SJSA1 (cell line): ENCODE measurements around the gene HS3ST5. TPM values are rescaled to one million over a fixed set of nuclear protein-coding genes. Genes with fewer than 3 reads are reported as not detected.
"Not testable (repeated sequence)": the region's sequence is repeated elsewhere in the genome, so short reads cannot be mapped to it uniquely, and the experiment has no call there.

ENCODE experiments used
- DNase-seq, 2 experiments: peaks; one replicate each; pipeline ENCODE4 v3.0.0-alpha.2; 2015 to 2020; ENCODE audit warnings: low spot score in 2 of 2, low read depth in 1 of 2
- H3K27ac ChIP-seq: fragments of 250-450 bp; sonication (Bioruptor Pico); 2 replicates; pipeline ENCODE4 v1.5.1; 2020; ENCODE audit warnings: mild to moderate bottlenecking, moderate library complexity
- H3K27me3 ChIP-seq: fragments of 250-450 bp; sonication (Bioruptor Pico); replicated peaks from 2 replicates; pipeline ENCODE4 v1.5.1; 2020; ENCODE audit warnings: mild to moderate bottlenecking, moderate library complexity
- H3K36me3 ChIP-seq: fragments of 250-450 bp; sonication (Bioruptor Pico); 2 replicates; pipeline ENCODE4 v1.5.1; 2020; ENCODE audit warnings: mild to moderate bottlenecking
- H3K4me1 ChIP-seq: fragments of 250-450 bp; sonication (Bioruptor Pico); replicated peaks from 2 replicates; pipeline ENCODE4 v1.6.1; 2021; ENCODE audit warnings: mild to moderate bottlenecking
- H3K4me3 ChIP-seq: fragments of 250-450 bp; sonication (Bioruptor Pico); 2 replicates; pipeline ENCODE4 v1.5.1; 2020; ENCODE audit warnings: mild to moderate bottlenecking
- H3K9me3 ChIP-seq: fragments of 250-450 bp; sonication (Bioruptor Pico); replicated peaks from 2 replicates; pipeline ENCODE4 v1.5.1; 2020; ENCODE audit warnings: mild to moderate bottlenecking
- total RNA-seq: library from RNA; depleted of rRNA; stranded (reverse); fragments of >200 nt; shearing (Covaris generic); gene quantifications from 2 replicates; pipeline ENCODE4 v1.2.3, GENCODE V29; 2014

The HS3ST5 gene
- total RNA-seq, 1 experiment from 2014 or later = 2.9 TPM

DNA sequence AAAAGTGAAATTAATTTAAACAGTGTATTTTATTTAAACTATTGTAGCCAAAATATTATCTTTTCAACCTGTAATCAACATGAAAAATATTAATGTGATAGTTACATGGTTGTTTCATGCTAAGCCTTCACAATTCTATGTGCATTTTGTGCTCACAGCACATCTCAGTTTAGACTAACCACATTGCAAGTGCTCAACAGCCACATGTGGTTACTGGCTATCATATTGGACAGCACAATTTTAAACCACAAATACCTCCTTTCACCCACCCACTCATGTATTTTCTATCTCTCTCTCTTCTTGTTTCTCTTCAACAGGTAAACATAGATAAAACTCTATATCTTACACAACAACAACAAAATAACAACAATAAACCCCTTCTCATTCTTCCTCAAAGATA lies 12.5 kb upstream of the HS3ST5 start:
- Histone ChIP-seq H3K4me3 (no peak overlapping the region), H3K36me3 (no peaks in the 10 kb centered on the region), H3K27ac (no peak overlapping the region), H3K4me1 (peaks cover 2% of the 10 kb centered on the region), H3K27me3 (no peaks in the 10 kb centered on the region), H3K9me3 (no peaks in the 10 kb centered on the region)
- DNase-seq = no peak

- no peaks in the 10 kb centered on the region for H3K27me3 ChIP-seq
- no peaks in the 10 kb centered on the region for H3K36me3 ChIP-seq
- no peaks in the 10 kb centered on the region for H3K9me3 ChIP-seq
- no peaks in the 10 kb centered on the region for H3K4me1 ChIP-seq
- no peak for DNase-seq
- H3K4me3 ChIP-seq = no peak overlapping the region
- H3K27ac ChIP-seq = no peak overlapping the region
Measured at GRCh38 chr6:114354482-114354881, 11.7 kb upstream of the HS3ST5 start.

DNA sequence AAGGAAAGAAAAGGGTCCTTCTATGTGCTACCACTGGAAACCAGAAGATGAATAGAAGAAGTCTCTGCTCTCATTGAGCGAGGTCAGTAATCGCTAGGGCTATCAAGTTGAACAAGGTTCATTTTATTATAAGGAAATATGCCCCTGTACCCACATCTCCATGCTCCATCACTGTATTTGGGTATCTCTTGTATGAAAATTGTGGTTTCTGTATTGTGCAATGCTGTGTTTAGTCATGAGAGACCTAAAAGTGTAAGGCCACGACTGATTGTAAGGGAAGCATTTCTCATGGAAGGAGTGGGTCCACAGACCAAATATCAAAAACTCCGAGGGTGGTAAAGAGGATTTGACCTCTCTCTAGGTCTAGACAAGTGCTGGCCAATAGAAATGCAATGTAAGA lies 3.6 kb upstream of the HS3ST5 start:
- Histone ChIP-seq H3K4me1 (peaks cover 26% of the 10 kb centered on the region), H3K27ac (no peak overlapping the region), H3K9me3 (no peaks in the 10 kb centered on the region), H3K36me3 (peaks cover 8% of the 10 kb centered on the region), H3K4me3 (no peak overlapping the region), H3K27me3 (no peaks in the 10 kb centered on the region)
- DNase-seq = no peak

DNA sequence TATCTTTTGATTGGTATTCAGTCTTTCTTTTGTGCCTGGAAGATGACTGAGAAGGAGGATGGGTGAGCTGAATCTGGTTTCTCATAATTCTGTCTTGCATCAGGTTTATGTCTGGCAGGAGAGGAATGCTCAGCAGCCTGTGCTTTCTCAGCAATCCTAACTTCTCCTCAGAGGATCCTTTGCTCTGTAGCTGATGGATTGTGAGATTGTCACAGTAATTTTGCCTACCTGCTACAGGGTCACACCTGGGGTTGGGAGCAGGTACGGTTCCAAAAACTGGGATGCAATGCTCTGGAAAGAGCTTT lies 2.1 kb upstream of the HS3ST5 start:
- peaks cover 8% of the 10 kb centered on the region for H3K36me3 ChIP-seq
- H3K27ac ChIP-seq = no peak overlapping the region
- peaks cover 35% of the 10 kb centered on the region for H3K4me1 ChIP-seq
- no peaks in the 10 kb centered on the region for H3K27me3 ChIP-seq
- H3K9me3 ChIP-seq = no peaks in the 10 kb centered on the region
- no peak overlapping the region for H3K4me3 ChIP-seq
- DNase-seq = no peak

GRCh38 chr6:114344246-114344970 lies 1.6 kb upstream of the HS3ST5 start:
- peak in 1 of 2 experiments; percentile 29 for DNase-seq
- no peak overlapping the region for H3K27ac ChIP-seq
- H3K4me1 ChIP-seq = peaks cover 40% of the 10 kb centered on the region
- peaks cover 8% of the 10 kb centered on the region for H3K36me3 ChIP-seq
- no peaks in the 10 kb centered on the region for H3K9me3 ChIP-seq
- H3K4me3 ChIP-seq = no peak overlapping the region
- H3K27me3 ChIP-seq = no peaks in the 10 kb centered on the region

DNA sequence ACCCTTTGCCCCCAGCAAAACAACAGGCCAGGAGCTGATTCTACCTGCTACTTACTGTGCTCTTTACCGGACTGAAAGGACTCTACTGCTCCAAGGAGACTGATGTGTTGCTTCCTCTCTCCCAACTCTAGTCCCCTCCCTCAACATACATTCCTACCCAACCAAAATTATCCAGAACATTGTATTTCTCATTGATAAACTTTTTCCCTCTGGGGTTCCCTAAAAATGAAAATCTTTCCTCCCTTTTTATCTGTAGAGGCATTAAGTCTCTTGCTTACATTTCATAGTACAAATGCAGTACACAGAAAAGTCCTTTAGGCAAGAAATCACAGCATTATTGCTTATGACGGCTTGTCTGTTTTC lies 940 bp upstream of the HS3ST5 start:
- DNase-seq = no peak
- Histone ChIP-seq H3K9me3 (no peaks in the 10 kb centered on the region), H3K4me3 (peak overlapping the region; percentile 91), H3K4me1 (peaks cover 43% of the 10 kb centered on the region), H3K27ac (0 out of 2 replicates have a peak overlapping the region, but pooled peaks have one; percentile 18), H3K27me3 (no peaks in the 10 kb centered on the region), H3K36me3 (peaks cover 8% of the 10 kb centered on the region)

- peak; percentile 57 to 73 for DNase-seq
- H3K36me3 ChIP-seq = peaks cover 8% of the 10 kb centered on the region
- H3K27me3 ChIP-seq = no peaks in the 10 kb centered on the region
- H3K27ac ChIP-seq = peak overlapping the region; percentile 64
- H3K9me3 ChIP-seq = no peaks in the 10 kb centered on the region
- H3K4me3 ChIP-seq = peak overlapping the region; percentile 91
- H3K4me1 ChIP-seq = peaks cover 43% of the 10 kb centered on the region
Measured at GRCh38 chr6:114342086-114342825, 567 bp downstream of the HS3ST5 start.

- H3K4me1 ChIP-seq = peaks cover 36% of the 10 kb centered on the region
- H3K9me3 ChIP-seq = no peaks in the 10 kb centered on the region
- H3K36me3 ChIP-seq = peaks cover 8% of the 10 kb centered on the region
- peak overlapping the region; percentile 0; the same call in 1 of the 2 replicates for H3K4me3 ChIP-seq
- H3K27me3 ChIP-seq = no peaks in the 10 kb centered on the region
- H3K27ac ChIP-seq = peak overlapping the region; percentile 34
- peak; percentile 51 to 79 for DNase-seq
Measured at GRCh38 chr6:114339706-114340105, 3.1 kb downstream of the HS3ST5 start.

GRCh38 chr6:114334237-114334636 lies 8.6 kb downstream of the HS3ST5 start:
- Histone ChIP-seq H3K9me3 (no peaks in the 10 kb centered on the region), H3K36me3 (no peaks in the 10 kb centered on the region), H3K27me3 (no peaks in the 10 kb centered on the region), H3K27ac (no peak overlapping the region), H3K4me1 (peaks cover under 1% of the 10 kb centered on the region; the same call in 1 of the 2 replicates), H3K4me3 (no peak overlapping the region)
- no peak for DNase-seq

GRCh38 chr6:114327074-114327473 lies 15.7 kb downstream of the HS3ST5 start:
- no peaks in the 10 kb centered on the region for H3K9me3 ChIP-seq
- H3K36me3 ChIP-seq = 0 out of 2 replicates have a peak, but pooled peaks cover 4% of the 10 kb centered on the region
- no peak overlapping the region for H3K4me3 ChIP-seq
- H3K4me1 ChIP-seq = no peaks in the 10 kb centered on the region
- H3K27ac ChIP-seq = no peak overlapping the region
- DNase-seq = no peak
- no peaks in the 10 kb centered on the region for H3K27me3 ChIP-seq

DNA sequence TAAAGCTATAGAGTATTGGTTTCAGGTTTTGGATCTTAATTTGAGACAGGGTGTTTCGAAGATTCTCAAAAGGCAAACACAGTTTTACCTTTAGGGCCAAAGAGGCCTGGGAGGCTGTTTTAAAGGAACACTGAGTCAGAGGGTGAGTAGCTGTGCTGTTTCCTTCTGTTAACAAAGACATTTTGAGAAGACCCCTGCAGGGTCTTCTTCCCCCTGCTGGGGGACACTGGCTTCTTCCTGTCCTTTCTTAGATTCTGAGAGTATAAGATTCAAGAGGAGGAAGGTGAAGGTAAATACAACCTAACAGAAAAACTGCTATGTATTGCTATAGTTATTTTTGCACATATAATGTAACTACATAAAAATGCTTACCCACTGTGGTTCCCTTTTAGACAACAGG lies 19.0 kb downstream of the HS3ST5 start:
- Histone ChIP-seq H3K9me3 (no peaks in the 10 kb centered on the region), H3K4me1 (no peaks in the 10 kb centered on the region), H3K36me3 (0 out of 2 replicates have a peak, but pooled peaks cover 4% of the 10 kb centered on the region), H3K27me3 (no peaks in the 10 kb centered on the region), H3K27ac (no peak overlapping the region), H3K4me3 (no peak overlapping the region)
- no peak for DNase-seq

- H3K27me3 ChIP-seq = no peaks in the 10 kb centered on the region
- H3K9me3 ChIP-seq = no peaks in the 10 kb centered on the region
- no peaks in the 10 kb centered on the region for H3K4me1 ChIP-seq
- DNase-seq = no peak
- H3K36me3 ChIP-seq = 0 out of 2 replicates have a peak, but pooled peaks cover 4% of the 10 kb centered on the region
- no peak overlapping the region for H3K4me3 ChIP-seq
- no peak overlapping the region for H3K27ac ChIP-seq
Measured at GRCh38 chr6:114319749-114320148, 23.1 kb downstream of the HS3ST5 start.

DNA sequence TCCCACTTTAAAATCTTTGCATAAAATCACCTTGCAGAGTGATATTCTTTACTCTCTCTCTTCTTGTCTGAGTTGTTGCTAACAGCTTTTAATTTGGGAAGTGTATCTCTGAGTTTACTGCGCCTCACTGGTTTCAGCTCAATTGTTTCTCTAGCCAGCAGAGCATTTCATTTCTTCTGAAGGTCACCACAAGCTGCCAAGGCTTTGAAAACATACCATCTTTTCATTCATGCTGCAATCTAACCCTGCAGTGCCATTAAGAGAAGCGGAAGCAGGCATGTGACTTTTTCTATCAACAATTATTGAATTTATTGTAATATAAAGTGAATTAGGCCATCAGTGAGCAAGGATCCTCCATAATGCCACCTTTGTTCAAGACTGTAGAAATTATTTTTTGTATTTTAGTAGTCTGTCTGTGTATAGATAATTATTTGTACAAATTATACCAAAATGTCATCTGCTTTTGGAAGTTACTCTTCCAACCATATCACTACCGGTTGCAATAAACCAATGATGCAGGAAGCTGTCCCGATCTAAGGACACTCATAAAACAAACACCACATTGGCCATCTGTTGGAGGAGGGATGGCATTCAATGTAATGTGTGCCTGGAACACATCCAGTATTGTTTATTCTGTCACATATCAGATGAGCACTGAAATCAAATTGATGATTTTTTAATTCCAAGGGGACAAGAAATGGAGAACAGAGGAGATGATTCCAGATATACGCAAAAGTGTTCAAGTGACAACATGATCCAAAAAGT lies 26.8 kb downstream of the HS3ST5 start:
- DNase-seq = no peak
- no peak overlapping the region for H3K27ac ChIP-seq
- no peak overlapping the region for H3K4me3 ChIP-seq
- no peaks in the 10 kb centered on the region for H3K9me3 ChIP-seq
- H3K4me1 ChIP-seq = no peaks in the 10 kb centered on the region
- no peaks in the 10 kb centered on the region for H3K27me3 ChIP-seq
- H3K36me3 ChIP-seq = no peaks in the 10 kb centered on the region; the same call in 1 of the 2 replicates

DNA sequence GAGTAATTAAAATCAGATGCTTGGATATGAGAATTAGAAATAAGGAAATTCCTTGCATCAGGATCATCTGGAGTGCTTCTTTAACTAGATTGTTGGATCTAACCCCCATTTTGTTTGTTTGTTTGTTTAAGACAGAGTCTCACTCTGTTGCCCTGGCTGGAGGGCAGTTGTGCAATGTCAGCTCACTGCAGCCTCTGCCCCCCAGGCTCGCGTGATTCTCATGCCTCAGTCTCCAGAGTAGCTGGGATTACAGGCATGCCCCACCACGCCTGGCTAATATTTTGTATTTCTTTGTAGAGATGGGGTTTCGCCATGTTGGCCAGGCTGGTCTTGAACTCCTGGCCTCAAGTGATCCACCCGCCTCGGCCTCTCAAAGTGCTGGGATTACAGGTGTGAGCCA lies 29.0 kb downstream of the HS3ST5 start:
- H3K27me3 ChIP-seq, H3K4me1 ChIP-seq, H3K27ac ChIP-seq, DNase-seq, H3K36me3 ChIP-seq, H3K9me3 ChIP-seq, H3K4me3 ChIP-seq: not testable (repeated sequence)
